Breast epithelium (tissue), 3 donors: ENCODE measurements around the gene ITGA6.

Experiments used
- CTCF ChIP-seq, 3 donors: fragments of 450-650 bp; IDR thresholded peaks; one replicate each; pipeline ENCODE4 v1.5.1; 2016 to 2017; ENCODE audit warnings: antibody characterized with exemption in 3 of 3, mild to moderate bottlenecking in 3 of 3, moderate library complexity in 3 of 3
- POLR2A ChIP-seq: fragments of 450-650 bp; IDR thresholded peaks from one replicate; pipeline ENCODE4 v1.6.1; 2016; ENCODE audit warnings: antibody characterized with exemption, mild to moderate bottlenecking, moderate library complexity
- POLR2AphosphoS5 ChIP-seq, 3 donors: sonication (generic); formaldehyde crosslinking; IDR thresholded peaks; one replicate each; pipeline ENCODE4 v1.6.1; 2017; ENCODE audit warnings: antibody characterized with exemption in 3 of 3

- TF ChIP-seq CTCF (IDR thresholded peaks at IDR 0.05) (no peak), POLR2A (no peak), POLR2AphosphoS5 (IDR thresholded peaks at IDR 0.05) (no peak)
These were observed 123.9 kb downstream of the ITGA6 start for GRCh38 chr2:172551271-172551670.
